RWPE2 (cell line): ENCODE data around the gene TEDC1.
A peak's percentile ranks its signal among the peaks of the same experiment; 100 is the strongest.

Experiments
- ATAC-seq: fragments of 200-7000 bp; cut with Tn5 transposase; 3 replicates; pipeline ENCODE4 v1.9.1; 2021; ENCODE audit warnings: low read depth
- DNase-seq: peaks from one replicate; pipeline ENCODE4 v3.0.0-alpha.2; 2020; ENCODE audit warnings: low spot score
- H3K27ac ChIP-seq: fragments of 450-650 bp; 2 replicates; pipeline ENCODE4 v1.5.1; 2017; ENCODE audit warnings: mild to moderate bottlenecking; ENCODE audit not compliant: poor library complexity, severe bottlenecking
- H3K27me3 ChIP-seq: fragments of 250-450 bp; sonication (Bioruptor Pico); 2 replicates; pipeline ENCODE4 v1.5.1; 2021; ENCODE audit warnings: mild to moderate bottlenecking, moderate library complexity; ENCODE audit not compliant: insufficient read depth, poor library complexity, severe bottlenecking
- H3K36me3 ChIP-seq: fragments of 250-450 bp; sonication (Bioruptor Pico); 2 replicates; pipeline ENCODE4 v1.5.1; 2020; ENCODE audit warnings: low read depth, mild to moderate bottlenecking, moderate library complexity
- H3K4me1 ChIP-seq: fragments of 250-450 bp; sonication (Bioruptor Pico); 2 replicates; pipeline ENCODE4 v1.5.1; 2021; ENCODE audit warnings: mild to moderate bottlenecking, moderate library complexity; ENCODE audit not compliant: insufficient read depth, poor library complexity, severe bottlenecking
- H3K4me3 ChIP-seq: fragments of 250-450 bp; sonication (Bioruptor Pico); 2 replicates; pipeline ENCODE4 v1.5.1; 2021; ENCODE audit warnings: mild to moderate bottlenecking, moderate library complexity; ENCODE audit not compliant: severe bottlenecking
- H3K9me3 ChIP-seq: fragments of 250-450 bp; sonication (Bioruptor Pico); 2 replicates; pipeline ENCODE4 v1.5.1; 2021; ENCODE audit warnings: mild to moderate bottlenecking, moderate library complexity; ENCODE audit not compliant: severe bottlenecking
- CTCF ChIP-seq: fragments of 450-650 bp; IDR thresholded peaks from one replicate; pipeline ENCODE4 v1.5.1; 2017; ENCODE audit warnings: mild to moderate bottlenecking, moderate library complexity; ENCODE audit not compliant: poor library complexity, severe bottlenecking

Gene TEDC1

GRCh38 chr14:105532735-105533141, 41.7 kb downstream of the TEDC1 start:
- H3K9me3 ChIP-seq = no peaks in the 10 kb centered on the region
- ATAC-seq (peak; percentile 39), DNase-seq (no peak)
- no peak overlapping the region for H3K4me3 ChIP-seq
- no peaks in the 10 kb centered on the region for H3K36me3 ChIP-seq
- peaks cover 21% of the 10 kb centered on the region for H3K27me3 ChIP-seq
- H3K27ac ChIP-seq = no peak overlapping the region
- no peaks in the 10 kb centered on the region for H3K4me1 ChIP-seq
- TF ChIP-seq CTCF = peak; percentile 42

- Histone ChIP-seq H3K27me3 (peaks cover 20% of the 10 kb centered on the region), H3K4me3 (no peak overlapping the region), H3K27ac (no peak overlapping the region), H3K36me3 (no peaks in the 10 kb centered on the region), H3K4me1 (no peaks in the 10 kb centered on the region), H3K9me3 (no peaks in the 10 kb centered on the region)
- TF ChIP-seq CTCF = no peak
- ATAC-seq (no peak), DNase-seq (peak; percentile 59)
These were observed 42.3 kb downstream of the TEDC1 start for GRCh38 chr14:105533391-105533790.

GRCh38 chr14:105533811-105534498, 42.9 kb downstream of the TEDC1 start:
- Histone ChIP-seq H3K27me3 (peaks cover 20% of the 10 kb centered on the region), H3K36me3 (no peaks in the 10 kb centered on the region), H3K9me3 (no peaks in the 10 kb centered on the region), H3K4me1 (no peaks in the 10 kb centered on the region), H3K4me3 (no peak overlapping the region), H3K27ac (no peak overlapping the region)
- ATAC-seq (no peak), DNase-seq (peak; percentile 57)
- no peak for TF ChIP-seq CTCF

- TF ChIP-seq CTCF = no peak
- DNase-seq (peak; percentile 64), ATAC-seq (no peak)
- no peak overlapping the region for H3K4me3 ChIP-seq
- peaks cover 20% of the 10 kb centered on the region for H3K27me3 ChIP-seq
- no peaks in the 10 kb centered on the region for H3K4me1 ChIP-seq
- H3K27ac ChIP-seq = no peak overlapping the region
- H3K36me3 ChIP-seq = no peaks in the 10 kb centered on the region
- no peaks in the 10 kb centered on the region for H3K9me3 ChIP-seq
These were observed 43.5 kb downstream of the TEDC1 start for GRCh38 chr14:105534586-105534985.

- Histone ChIP-seq H3K27ac (no peak overlapping the region), H3K4me3 (no peak overlapping the region), H3K36me3 (no peaks in the 10 kb centered on the region), H3K4me1 (no peaks in the 10 kb centered on the region), H3K9me3 (no peaks in the 10 kb centered on the region), H3K27me3 (peaks cover 20% of the 10 kb centered on the region)
- ATAC-seq = no peak
- DNase-seq = peak; percentile 64
- no peak for TF ChIP-seq CTCF
These were observed 45.0 kb downstream of the TEDC1 start for GRCh38 chr14:105536051-105536450.
